Ovary (tissue), 9 donors: Measurements from ENCODE around the gene RIPOR2. TPM values are rescaled to one million over a fixed set of nuclear protein-coding genes. Genes with fewer than 3 reads are reported as not detected.

Experiments
- DNase-seq, 5 donors: peaks; one replicate each; pipeline ENCODE4 v3.0.0-alpha.2; 2019 to 2020
- H3K27ac ChIP-seq, 2 donors: fragments of 200-600 bp; one replicate each; pipeline versions ENCODE4 v1.5.1 to v1.8.0; 2019 to 2022
- H3K27me3 ChIP-seq: fragments of 200-600 bp; one replicate; pipeline ENCODE4 v1.8.0; 2022
- H3K36me3 ChIP-seq: fragments of 200-600 bp; sonication (generic); one replicate; pipeline ENCODE4 v1.5.1; 2019
- H3K4me1 ChIP-seq: one replicate; pipeline ENCODE4 v1.8.1; 2013; ENCODE audit warnings: mild to moderate bottlenecking, moderate library complexity; ENCODE audit not compliant: insufficient read depth
- H3K4me3 ChIP-seq: fragments of 200-600 bp; sonication (generic); one replicate; pipeline ENCODE4 v1.5.1; 2017
- H3K9me3 ChIP-seq, 2 donors: fragments of 200-600 bp in 1 of 2; sonication (generic) in 1 of 2; one replicate each; pipeline versions ENCODE4 v1.5.1 to v1.8.1; 2013 to 2019; ENCODE audit warnings: mild to moderate bottlenecking in 1 of 2, moderate library complexity in 1 of 2
- CTCF ChIP-seq, 3 donors: fragments of 450-650 bp in 2 of 3; fragments of 200-600 bp in 1 of 3; IDR thresholded peaks; one replicate each; pipeline versions ENCODE4 v1.5.1 to v1.8.0; 2016 to 2022; ENCODE audit warnings: antibody characterized with exemption in 3 of 3, mild to moderate bottlenecking in 1 of 3
- EP300 ChIP-seq: sonication (generic); formaldehyde crosslinking; IDR thresholded peaks from one replicate; pipeline ENCODE4 v1.6.1; 2017; ENCODE audit warnings: antibody characterized with exemption
- POLR2A ChIP-seq: fragments of 450-650 bp; IDR thresholded peaks from one replicate; pipeline ENCODE4 v1.6.1; 2017; ENCODE audit warnings: antibody characterized with exemption, mild to moderate bottlenecking, moderate library complexity
- WGBS, 3 donors: extraction: QIAGEN DNeasy Blood & Tissue Kit in 1 of 3; methylation state at CpG; one replicate each; pipeline versions ENCODE4 v1.1.5 to v1.1.7; 2013 to 2017; 5-methylcytosine and 5-hydroxymethylcytosine counted together
- intact Hi-C, 4 donors: fragments of 100-400 bp; cut with DNase I; formaldehyde crosslinking; loops; one replicate each; pipeline versions ENCODE4 v1.11.0 to v1.15.1; 2022 to 2023
- polyA plus RNA-seq, 2 donors: library from polyadenylated mRNA; stranded (reverse); fragments of 200-250 nt in 1 of 2; fragments of 350-450 nt in 1 of 2; fragmentation: Illumina TruSeq in 1 of 2; extraction: RNeasy Lipid Tissue Mini Kit (QIAGEN cat#74804) in 1 of 2; gene quantifications; one replicate each; pipeline ENCODE4 v1.2.3, GENCODE V29; 2013 to 2014
- total RNA-seq, 7 donors: library from RNA; depleted of rRNA in 2 of 7; stranded (reverse); fragments of >200 nt in 2 of 7; fragmentation: NEBNext Ultra II Directional in 3 of 7; extraction: Animal tissue kit (Norgen Biotek cat#: 25700) in 3 of 7; gene quantifications; one replicate each; pipeline versions ENCODE4 v1.1.0 to v1.2.4, GENCODE V29; 2016 to 2023
- donor health status: DM: no; HTN: no; CAD: no; lungs with moderate emphysema.
- donor health status: DM: no; HTN: no; CAD: no.
- donor health status: Bipolar disorder and iron deficiency.
- donor health status: DM: yes; HTN: yes; CAD: no.
- donor health status: DM: no; HTN: no; CAD: no.
- donor health status: DM: yes; HTN: yes; CAD: no.

RIPOR2 gene
- total and polyA plus RNA-seq, 9 donors: 1.1 to 14.4 (median 4.5) TPM

- TF ChIP-seq CTCF (IDR thresholded peaks at IDR 0.05) (no peak), POLR2A (no peak), EP300 (no peak)
- Histone ChIP-seq H3K36me3 (no peaks in the 10 kb centered on the region), H3K27me3 (no peaks in the 10 kb centered on the region), H3K4me1 (peaks cover 2% of the 10 kb centered on the region), H3K9me3 (no peaks in the 10 kb centered on the region), H3K27ac (no peak overlapping the region), H3K4me3 (no peak overlapping the region)
- intact Hi-C loops: loop anchor here in 3 of 4 donors (5.0 to 10.0 kb wide), 3 partner anchors 177 to 187 kb away; no protein-coding TSS in a partner anchor
- DNase-seq: no peak
- WGBS, 3 donors: 85 to 92% (median 87%) methylated on average over 17 of the region's 17 CpGs
These were observed 174.4 kb downstream of the RIPOR2 start for GRCh38 chr6:24761193-24761835.

GRCh38 chr6:24760210-24760609 is 175.6 kb downstream of the RIPOR2 start:
- H3K4me1 ChIP-seq: peaks cover 2% of the 10 kb centered on the region
- TF ChIP-seq CTCF (IDR thresholded peaks at IDR 0.05) (no peak), POLR2A (no peak), EP300 (no peak)
- H3K4me3 ChIP-seq: no peak overlapping the region
- DNase-seq: no peak
- 92 to 95% (median 92%) methylated on average over 5 of the region's 5 CpGs for WGBS, 3 donors
- H3K36me3 ChIP-seq: no peaks in the 10 kb centered on the region
- H3K27ac ChIP-seq: no peak overlapping the region
- H3K27me3 ChIP-seq: no peaks in the 10 kb centered on the region
- H3K9me3 ChIP-seq: no peaks in the 10 kb centered on the region
- intact Hi-C loops: loop anchor here in 3 of 4 donors (5.0 to 10.0 kb wide), 3 partner anchors 175 to 185 kb away; no protein-coding TSS in a partner anchor

GRCh38 chr6:24759718-24760117 is 176.0 kb downstream of the RIPOR2 start:
- WGBS, 3 donors: 66 to 80% (median 68%) methylated on average over 3 of the region's 3 CpGs
- H3K27ac ChIP-seq: no peak overlapping the region
- no peaks in the 10 kb centered on the region for H3K36me3 ChIP-seq
- H3K27me3 ChIP-seq: no peaks in the 10 kb centered on the region
- no peak for TF ChIP-seq POLR2A
- no peak for TF ChIP-seq EP300
- no peak for TF ChIP-seq CTCF (IDR thresholded peaks at IDR 0.05)
- H3K4me3 ChIP-seq: no peak overlapping the region
- no peak for DNase-seq
- no peaks in the 10 kb centered on the region for H3K9me3 ChIP-seq
- H3K4me1 ChIP-seq: peaks cover 2% of the 10 kb centered on the region
- intact Hi-C loops: loop anchor here in 3 of 4 donors (5.0 to 10.0 kb wide), 3 partner anchors 175 to 185 kb away; no protein-coding TSS in a partner anchor

- Histone ChIP-seq H3K4me3 (no peak overlapping the region), H3K9me3 (no peaks in the 10 kb centered on the region), H3K4me1 (peaks cover 2% of the 10 kb centered on the region), H3K27me3 (no peaks in the 10 kb centered on the region), H3K36me3 (no peaks in the 10 kb centered on the region), H3K27ac (no peak overlapping the region)
- 94 to 97% (median 95%) methylated on average over 6 of the region's 6 CpGs for WGBS, 3 donors
- TF ChIP-seq CTCF (IDR thresholded peaks at IDR 0.05): no peak
- no peak for TF ChIP-seq POLR2A
- no peak for TF ChIP-seq EP300
- intact Hi-C loops: no loop called here
- DNase-seq: no peak
These were observed 178.1 kb downstream of the RIPOR2 start for GRCh38 chr6:24757611-24758010.
